GM18951 (cell line): ENCODE data around the gene SEC24C.
"Not testable (repeated sequence)": the region's sequence is repeated elsewhere in the genome, so short reads cannot be mapped to it uniquely, and the experiment has no call there.

Experiments used
- POLR2A ChIP-seq: IDR thresholded peaks from 4 replicates; pipeline ENCODE4 v1.6.1; 2011; ENCODE audit warnings: mild to moderate bottlenecking; ENCODE audit not compliant: insufficient read length, insufficient read depth; ENCODE audit errors: extremely low read depth
- in situ Hi-C: fragments of 300-500 bp; cut with MboI; formaldehyde crosslinking; loops from one replicate; pipeline ENCODE4 v1.12.0; 2022; ENCODE audit warnings: low sequenced_read_pairs, mixed read lengths, inconsistent platforms; ENCODE audit not compliant: unreplicated experiment

The SEC24C gene

GRCh38 chr10:73788864-73789658 is 44.9 kb downstream of the SEC24C start:
- in situ Hi-C loops: no loop called here
- TF ChIP-seq POLR2A: no peak

GRCh38 chr10:73789659-73790055 is 45.5 kb downstream of the SEC24C start:
- no peak for TF ChIP-seq POLR2A
- in situ Hi-C loops: no loop called here

GRCh38 chr10:73790886-73791625 is 46.9 kb downstream of the SEC24C start:
- in situ Hi-C loops: no loop called here
- no peak for TF ChIP-seq POLR2A

GRCh38 chr10:73791871-73792400 is 47.8 kb downstream of the SEC24C start:
- TF ChIP-seq POLR2A: no peak
- in situ Hi-C loops: no loop called here

- no peak for TF ChIP-seq POLR2A
- in situ Hi-C loops: no loop called here
These were observed 49.3 kb downstream of the SEC24C start for GRCh38 chr10:73793456-73793855.

GRCh38 chr10:73795491-73795890 is 51.3 kb downstream of the SEC24C start:
- in situ Hi-C loops: not testable (repeated sequence)

- in situ Hi-C loops: not testable (repeated sequence)
These were observed 51.9 kb downstream of the SEC24C start for GRCh38 chr10:73796035-73796434.

- no peak for TF ChIP-seq POLR2A
- in situ Hi-C loops: no loop called here
These were observed 52.6 kb downstream of the SEC24C start for GRCh38 chr10:73796766-73797165.

- in situ Hi-C loops: no loop called here
- TF ChIP-seq POLR2A: no peak
These were observed 53.3 kb downstream of the SEC24C start for GRCh38 chr10:73797324-73798025.

GRCh38 chr10:73798087-73798486 is 53.9 kb downstream of the SEC24C start:
- in situ Hi-C loops: no loop called here
- TF ChIP-seq POLR2A: no peak

- in situ Hi-C loops: no loop called here
These were observed 54.9 kb downstream of the SEC24C start for GRCh38 chr10:73798927-73799560.

GRCh38 chr10:73799899-73800559 is 55.9 kb downstream of the SEC24C start:
- in situ Hi-C loops: no loop called here
- TF ChIP-seq POLR2A: no peak

More at GRCh38 chr10:73798927-73799560, 54.9 kb downstream of the SEC24C start:
- no peak for TF ChIP-seq POLR2A

GRCh38 chr10:73800560-73801252 is 56.5 kb downstream of the SEC24C start:
- TF ChIP-seq POLR2A: no peak
- in situ Hi-C loops: no loop called here
